LHCN-M2 (cell line): ENCODE measurements around the gene PGAP3. TPM values are rescaled to one million over a fixed set of nuclear protein-coding genes. Genes with fewer than 3 reads are reported as not detected.
A peak's percentile ranks its signal among the peaks of the same experiment; 100 is the strongest.
"Not testable (repeated sequence)": the region's sequence is repeated elsewhere in the genome, so short reads cannot be mapped to it uniquely, and the experiment has no call there.

Experiments used
- DNase-seq: peaks from one replicate; pipeline ENCODE4 v3.0.0-alpha.2; 2012; ENCODE audit warnings: low read depth
- polyA plus RNA-seq: library from polyadenylated mRNA; unstranded; fragments of >200 nt; gene quantifications from one replicate; pipeline ENCODE4 v1.2.1, GENCODE V29; 2012; ENCODE audit warnings: missing spikeins
- total RNA-seq: library from RNA; depleted of rRNA; stranded (reverse); fragments of >200 nt; gene quantifications from 2 replicates; pipeline ENCODE4 v1.2.3, GENCODE V29; 2014; rRNA removed

The PGAP3 gene, protein sequence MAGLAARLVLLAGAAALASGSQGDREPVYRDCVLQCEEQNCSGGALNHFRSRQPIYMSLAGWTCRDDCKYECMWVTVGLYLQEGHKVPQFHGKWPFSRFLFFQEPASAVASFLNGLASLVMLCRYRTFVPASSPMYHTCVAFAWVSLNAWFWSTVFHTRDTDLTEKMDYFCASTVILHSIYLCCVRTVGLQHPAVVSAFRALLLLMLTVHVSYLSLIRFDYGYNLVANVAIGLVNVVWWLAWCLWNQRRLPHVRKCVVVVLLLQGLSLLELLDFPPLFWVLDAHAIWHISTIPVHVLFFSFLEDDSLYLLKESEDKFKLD
- 14.0 and 16.1 TPM in 2 replicates for total RNA-seq
- polyA plus RNA-seq: 8.6 TPM

DNA sequence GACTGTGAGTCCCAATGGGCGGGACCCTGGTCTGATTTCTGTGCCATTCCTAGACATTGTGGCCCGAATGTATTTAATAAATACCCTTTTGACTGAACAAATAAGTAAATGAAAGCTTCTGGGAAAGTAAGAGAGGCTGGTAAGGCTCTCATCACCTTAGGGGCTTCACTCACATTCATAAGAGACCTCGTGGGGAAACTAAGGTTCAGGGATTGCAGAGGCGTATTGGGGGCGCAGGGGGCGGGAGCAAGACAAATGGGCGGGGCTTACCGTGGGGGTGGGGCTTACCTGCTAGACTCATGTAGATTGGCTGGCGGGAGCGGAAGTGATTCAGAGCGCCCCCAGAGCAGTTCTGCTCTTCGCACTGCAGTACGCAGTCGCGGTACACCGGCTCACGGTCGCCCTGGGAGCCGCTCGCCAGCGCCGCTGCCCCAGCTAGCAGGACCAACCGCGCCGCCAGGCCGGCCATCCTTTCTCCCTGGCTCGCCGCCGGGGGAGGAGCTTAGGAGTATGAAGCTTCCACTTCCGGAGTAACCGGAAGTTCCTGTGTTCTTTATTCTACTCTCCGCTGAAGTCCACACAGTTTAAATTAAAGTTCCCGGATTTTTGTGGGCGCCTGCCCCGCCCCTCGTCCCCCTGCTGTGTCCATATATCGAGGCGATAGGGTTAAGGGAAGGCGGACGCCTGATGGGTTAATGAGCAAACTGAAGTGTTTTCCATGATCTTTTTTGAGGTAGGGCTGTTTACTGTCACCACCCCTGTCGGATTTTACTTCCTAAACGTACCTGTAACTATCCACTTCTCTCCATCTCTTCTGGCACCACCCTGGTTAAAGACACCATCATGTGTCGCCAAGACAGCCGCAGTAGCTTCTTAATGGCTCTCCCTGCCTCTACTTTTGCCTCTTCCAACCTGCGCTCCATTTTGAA lies at the start of gene PGAP3:
TSS of gene PGAP3 (minus strand) at position 512 of the 929 bp plus-strand sequence. CDS start at position 469, 43 bp downstream.
- peak; percentile 92 for DNase-seq

DNA sequence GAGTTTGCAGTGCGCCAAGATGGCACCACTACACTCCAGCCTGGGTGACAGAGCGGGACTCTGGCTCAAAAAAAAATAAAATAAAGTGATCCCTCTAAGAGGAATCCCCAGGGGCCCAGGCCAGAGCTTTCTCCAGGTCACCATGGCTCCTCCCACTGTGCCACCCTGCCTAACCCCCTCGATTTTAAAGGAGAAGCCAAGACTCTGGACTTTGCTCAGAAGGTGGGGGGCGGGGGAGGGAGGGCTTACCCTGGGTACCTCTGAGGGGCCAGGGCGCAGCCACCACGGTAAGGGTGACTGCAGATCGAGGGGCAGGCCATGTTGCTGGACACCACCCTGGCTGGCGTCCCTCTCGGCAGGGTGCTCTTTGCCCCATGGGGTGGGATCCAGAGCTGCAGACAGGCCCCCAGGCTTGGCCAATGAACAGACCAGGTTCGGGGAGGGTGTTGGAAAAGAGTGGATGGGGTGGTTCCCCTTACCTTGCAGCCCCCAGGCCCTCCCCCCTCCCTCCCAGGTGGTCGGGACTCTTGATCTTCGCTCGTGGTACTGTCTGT lies 49.4 kb upstream of the PGAP3 start:
- no peak for DNase-seq

DNA sequence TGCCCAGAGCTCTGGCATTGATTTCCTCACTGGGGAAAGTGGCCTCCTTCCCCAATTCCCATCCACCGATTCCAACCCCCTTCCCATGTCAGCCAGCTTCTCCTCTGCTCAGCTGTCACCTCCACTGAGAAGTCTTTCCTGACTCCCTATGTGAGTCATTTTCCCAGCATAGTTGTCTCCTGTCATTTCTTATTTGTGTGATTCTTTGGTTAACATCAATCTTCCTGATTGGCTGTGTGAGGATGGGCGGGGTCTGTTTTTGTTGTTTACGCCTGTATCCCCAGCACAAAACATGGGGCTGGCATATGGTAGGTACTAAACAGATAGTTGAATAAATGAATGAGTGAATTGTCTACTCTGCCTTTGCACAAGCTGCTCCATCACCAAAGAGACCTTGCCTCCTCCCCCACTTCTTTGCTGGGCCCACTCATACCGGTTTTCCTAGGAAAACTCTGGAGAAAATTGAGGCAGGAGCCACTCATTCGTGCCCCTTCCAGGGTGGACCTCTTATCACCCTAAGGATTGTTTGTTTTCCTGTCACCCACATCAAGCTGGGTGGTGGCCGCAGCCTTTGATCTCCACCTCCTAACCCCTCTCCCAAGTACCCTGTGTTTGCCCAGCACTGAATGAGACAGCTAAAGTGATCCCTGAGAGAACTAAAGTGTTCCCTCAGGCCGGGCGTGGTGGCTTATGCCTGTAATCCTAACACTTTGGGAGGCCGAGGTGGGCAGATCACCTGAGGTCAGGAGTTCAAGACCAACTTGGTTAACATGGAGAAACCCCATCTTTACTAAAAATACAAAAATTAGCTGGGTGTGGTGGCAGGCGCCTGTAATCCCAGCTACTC lies 48.7 kb upstream of the PGAP3 start:
- peak; percentile 58 for DNase-seq

DNA sequence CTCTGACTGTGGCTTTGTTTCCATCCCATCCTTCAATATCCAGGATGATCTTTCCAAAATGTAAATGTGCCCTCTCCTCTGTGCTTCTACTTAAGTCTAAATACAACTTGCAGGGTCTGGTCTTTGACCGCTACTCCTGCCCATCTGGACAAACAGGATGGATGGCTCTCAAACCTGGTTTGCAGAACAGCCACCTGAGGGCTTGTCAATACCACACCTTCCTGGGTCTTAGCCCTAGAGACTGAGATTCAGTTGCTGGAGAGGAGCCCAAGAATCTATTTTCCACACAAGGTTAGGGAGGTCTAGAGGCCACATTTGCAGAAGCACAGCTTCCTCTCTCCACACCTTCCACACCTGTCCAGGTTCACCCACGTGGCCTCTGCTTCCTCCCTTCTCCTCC lies 48.0 kb upstream of the PGAP3 start:
- no peak for DNase-seq

DNA sequence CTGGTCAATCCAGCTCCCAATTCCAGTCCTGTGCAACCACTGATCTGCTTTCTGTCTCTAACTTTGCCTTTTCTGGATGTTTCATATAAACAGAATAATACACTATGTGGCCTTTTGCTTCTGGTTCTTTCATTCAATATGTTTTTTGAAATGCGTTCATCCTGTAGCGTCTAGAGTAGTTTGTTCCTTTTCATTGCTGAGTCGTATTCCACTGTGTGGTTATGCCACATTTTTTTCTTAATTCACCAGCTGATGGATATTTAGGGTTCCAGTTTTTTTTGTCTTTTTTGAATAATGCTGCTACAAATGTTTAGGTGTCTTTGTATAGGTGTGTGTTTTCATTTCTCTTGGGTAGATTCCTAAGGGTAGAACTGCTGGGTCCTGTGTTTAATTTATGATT lies 44.7 kb upstream of the PGAP3 start:
- DNase-seq: no peak

DNA sequence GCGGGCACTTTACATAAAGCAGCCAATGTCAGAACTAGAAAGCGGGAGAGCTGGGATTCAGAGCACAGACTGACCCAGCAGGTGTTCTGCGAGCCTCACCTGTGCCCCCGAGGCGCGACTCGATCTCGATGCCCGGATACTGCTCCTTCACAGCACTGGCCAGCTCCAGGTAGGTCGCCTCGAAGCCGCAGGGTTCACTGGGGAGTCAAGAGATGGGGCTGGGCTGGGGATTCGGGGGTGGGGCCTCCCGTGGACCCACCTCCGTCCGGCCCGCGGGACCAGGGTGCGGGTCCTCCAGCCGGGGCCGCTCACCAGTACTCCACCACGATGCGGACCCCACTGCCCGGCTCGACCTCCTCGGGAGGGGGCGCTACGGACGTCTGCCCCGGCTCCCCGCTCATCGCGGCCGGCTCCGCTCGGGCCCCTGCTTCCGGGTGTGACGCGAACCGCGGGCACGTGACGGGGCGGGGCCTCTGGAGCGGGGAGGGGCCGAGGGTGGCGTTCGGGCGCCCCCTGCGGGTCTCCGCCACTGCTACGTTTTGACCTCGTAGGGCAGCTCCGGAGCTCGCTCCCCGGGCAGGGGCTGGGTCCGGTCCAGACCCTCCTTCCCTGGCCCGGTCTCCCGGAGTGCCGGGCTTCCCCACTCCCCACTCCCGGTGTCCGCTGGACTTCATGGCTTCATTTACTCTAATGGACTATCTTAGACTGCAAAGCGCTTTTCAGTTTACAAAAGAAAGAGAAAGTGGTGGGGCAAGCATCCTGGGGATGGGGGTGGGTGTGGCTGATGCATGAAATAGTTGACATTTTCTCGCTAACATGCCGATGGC lies 42.5 kb upstream of the PGAP3 start, which contains the start of gene MIEN1:
TSS of gene MIEN1 (minus strand) at position 438 of the 827 bp plus-strand sequence. CDS start at position 401, 37 bp downstream.
- DNase-seq: peak; percentile 74

DNA sequence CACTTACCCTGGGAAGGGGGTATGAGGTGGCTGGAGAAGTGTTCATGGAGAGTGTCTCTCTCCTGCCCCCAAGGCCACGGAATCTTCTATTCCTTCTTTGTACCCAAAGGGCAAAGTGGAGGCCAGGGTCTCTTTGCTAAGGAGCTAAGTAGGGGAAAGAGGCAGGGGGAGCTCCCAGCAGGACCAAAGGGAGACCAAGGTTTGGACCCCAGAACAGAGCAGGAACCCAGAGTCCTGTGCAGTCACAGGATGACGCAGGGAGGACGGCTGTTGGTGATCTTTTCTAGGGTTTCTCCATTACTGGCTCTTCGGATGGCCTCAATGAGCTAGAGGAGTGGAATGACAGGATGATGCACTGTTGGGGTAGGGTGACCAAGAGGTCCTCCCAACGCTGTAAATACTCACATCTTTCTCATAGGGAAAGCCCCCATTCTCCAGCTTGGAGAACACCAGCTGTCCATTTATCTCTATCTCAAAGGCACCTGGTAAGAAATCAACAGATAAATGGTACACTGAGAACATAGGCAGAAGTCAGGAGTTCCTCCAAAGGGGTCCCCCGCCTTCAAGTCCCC lies 41.5 kb upstream of the PGAP3 start:
- no peak for DNase-seq

DNA sequence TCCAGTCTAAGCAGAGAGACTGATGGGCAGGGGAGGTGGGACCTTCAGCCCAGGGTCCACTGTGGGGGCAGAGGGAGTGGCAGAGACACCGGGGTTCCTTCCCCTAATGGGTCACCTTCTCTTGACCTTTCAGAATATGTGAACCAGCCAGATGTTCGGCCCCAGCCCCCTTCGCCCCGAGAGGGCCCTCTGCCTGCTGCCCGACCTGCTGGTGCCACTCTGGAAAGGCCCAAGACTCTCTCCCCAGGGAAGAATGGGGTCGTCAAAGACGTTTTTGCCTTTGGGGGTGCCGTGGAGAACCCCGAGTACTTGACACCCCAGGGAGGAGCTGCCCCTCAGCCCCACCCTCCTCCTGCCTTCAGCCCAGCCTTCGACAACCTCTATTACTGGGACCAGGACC lies 39.7 kb upstream of the PGAP3 start:
- DNase-seq: no peak

DNA sequence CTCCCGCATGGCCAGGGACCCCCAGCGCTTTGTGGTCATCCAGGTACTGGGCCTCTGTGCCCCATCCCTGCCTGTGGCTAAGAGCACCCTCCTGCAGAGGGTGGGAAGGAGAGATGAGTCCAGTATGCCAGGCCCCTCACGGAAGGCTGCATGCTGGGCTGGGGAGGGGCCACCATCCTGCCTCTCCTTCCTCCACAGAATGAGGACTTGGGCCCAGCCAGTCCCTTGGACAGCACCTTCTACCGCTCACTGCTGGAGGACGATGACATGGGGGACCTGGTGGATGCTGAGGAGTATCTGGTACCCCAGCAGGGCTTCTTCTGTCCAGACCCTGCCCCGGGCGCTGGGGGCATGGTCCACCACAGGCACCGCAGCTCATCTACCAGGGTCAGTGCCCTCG lies 38.8 kb upstream of the PGAP3 start:
- DNase-seq: no peak

DNA sequence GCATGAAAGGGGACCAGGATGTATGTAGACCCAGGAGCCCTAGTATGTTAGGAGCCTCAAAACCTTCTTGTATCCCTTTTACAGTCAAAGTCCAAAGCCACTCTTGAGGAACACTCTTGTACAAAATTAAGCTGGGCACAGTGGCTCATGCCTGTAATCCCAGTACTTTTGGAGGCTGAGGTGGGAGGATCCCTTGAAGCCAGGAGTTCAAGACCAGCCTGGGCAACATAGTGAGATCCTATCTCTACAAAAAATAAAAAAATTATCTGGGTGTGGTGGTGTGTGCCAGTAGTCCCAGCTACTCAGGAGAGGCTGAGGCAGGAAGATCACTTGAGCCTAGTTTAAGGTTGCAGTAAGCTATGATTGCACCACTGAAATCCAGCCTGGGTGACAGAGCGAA lies 38.1 kb upstream of the PGAP3 start:
- not testable (repeated sequence) for DNase-seq

DNA sequence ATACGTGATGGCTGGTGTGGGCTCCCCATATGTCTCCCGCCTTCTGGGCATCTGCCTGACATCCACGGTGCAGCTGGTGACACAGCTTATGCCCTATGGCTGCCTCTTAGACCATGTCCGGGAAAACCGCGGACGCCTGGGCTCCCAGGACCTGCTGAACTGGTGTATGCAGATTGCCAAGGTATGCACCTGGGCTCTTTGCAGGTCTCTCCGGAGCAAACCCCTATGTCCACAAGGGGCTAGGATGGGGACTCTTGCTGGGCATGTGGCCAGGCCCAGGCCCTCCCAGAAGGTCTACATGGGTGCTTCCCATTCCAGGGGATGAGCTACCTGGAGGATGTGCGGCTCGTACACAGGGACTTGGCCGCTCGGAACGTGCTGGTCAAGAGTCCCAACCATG lies 36.9 kb upstream of the PGAP3 start:
- no peak for DNase-seq

DNA sequence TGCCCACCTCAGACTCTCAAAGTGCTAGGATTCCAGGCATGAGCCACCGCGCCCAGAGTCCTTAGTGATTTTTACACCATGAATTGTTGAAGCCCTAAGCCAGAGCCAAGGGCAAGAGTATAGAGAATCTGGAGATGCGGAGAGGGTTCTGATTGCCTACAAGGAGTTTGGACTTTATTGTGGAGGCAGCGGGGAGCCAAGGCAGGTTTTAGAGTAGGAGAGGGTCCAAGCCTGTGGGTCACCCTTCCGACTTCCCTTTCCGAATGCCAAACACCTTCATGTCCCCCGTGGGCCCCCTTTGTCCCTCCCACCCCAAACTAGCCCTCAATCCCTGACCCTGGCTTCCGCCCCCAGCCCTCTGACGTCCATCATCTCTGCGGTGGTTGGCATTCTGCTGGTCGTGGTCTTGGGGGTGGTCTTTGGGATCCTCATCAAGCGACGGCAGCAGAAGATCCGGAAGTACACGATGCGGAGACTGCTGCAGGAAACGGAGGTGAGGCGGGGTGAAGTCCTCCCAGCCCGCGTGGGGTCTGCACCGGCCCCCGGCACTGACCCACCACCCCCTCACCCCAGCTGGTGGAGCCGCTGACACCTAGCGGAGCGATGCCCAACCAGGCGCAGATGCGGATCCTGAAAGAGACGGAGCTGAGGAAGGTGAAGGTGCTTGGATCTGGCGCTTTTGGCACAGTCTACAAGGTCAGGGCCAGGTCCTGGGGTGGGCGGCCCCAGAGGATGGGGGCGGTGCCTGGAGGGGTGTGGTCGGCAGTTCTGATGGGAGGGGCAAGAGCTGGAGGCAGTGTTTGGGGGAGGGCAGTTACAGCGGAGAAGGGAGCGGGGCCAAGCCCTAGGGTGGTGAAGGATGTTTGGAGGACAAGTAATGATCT lies 35.4 kb upstream of the PGAP3 start:
- no peak for DNase-seq

DNA sequence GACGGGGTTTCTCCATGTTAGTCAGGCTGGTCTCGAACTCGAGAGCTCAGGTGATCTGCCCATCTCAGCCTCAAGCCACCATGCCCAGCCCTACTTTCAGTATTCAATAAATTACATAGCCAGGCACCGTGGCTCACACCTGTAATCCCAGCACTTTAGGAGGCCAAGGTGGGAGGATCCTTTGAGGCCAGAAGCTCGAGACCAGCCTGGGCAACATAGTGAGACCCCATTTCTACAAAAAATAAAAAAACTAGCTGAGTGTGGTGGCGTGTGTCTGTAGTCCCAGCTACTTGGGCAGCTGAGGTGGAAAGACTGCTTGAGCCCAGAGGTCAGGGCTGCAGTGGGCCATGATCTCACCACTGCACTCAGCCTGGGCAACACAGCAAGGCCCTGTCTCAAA lies 34.2 kb upstream of the PGAP3 start:
- DNase-seq: no peak

DNA sequence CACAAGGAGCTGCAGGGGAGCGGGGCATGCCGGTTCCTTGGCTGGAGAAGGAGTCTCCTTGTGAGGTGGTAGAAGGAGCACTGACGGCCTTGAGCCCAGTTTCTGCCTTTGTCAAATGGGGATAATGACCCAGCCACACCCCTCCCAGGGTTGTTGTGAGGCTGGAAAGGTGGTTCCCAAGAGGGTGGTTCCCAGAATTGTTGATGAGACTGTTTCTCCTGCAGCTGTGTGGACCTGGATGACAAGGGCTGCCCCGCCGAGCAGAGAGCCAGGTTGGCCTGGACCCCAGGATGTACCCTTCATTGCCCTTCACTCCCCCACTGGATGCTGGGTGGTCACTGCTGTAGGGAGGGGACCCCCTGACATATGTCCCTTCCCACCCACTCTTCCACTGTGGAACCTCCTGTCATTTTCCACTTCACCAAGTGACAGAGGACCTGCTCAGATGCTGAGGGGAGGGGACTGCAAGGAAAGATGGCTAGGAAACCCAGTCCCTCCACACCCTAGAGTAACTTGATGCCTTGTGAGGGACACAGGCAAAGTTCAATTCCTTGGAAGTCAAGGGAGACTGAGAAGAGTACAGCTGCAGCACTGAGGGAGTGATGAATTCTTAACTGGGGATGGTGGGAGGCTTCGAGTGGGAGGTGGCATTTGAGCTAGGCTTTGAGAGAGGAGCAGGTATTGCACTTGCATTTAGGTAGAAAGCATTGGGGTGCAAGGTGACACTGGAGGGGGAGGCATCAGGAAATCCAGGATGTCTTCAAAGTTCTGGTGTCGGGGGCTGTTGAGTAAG lies 31.9 kb upstream of the PGAP3 start:
- DNase-seq: no peak

DNA sequence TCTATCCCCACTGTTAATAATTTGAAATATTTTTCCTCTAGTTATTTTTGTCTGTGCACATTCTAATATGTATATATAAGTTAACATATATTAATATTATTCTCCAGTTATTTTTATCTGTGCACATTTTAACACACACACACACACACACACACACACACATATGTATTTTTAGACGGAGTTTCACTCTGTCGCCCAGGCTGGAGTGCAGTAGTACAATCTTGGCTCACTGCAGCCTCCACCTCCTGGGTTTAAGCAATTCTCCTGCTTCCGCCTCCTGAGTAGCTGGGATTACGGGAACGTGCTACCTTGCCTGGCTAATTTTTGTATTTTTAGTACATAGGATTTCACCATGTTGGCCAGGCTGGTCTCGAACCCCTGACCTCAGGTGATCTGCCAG lies 29.8 kb upstream of the PGAP3 start:
- no peak for DNase-seq

DNA sequence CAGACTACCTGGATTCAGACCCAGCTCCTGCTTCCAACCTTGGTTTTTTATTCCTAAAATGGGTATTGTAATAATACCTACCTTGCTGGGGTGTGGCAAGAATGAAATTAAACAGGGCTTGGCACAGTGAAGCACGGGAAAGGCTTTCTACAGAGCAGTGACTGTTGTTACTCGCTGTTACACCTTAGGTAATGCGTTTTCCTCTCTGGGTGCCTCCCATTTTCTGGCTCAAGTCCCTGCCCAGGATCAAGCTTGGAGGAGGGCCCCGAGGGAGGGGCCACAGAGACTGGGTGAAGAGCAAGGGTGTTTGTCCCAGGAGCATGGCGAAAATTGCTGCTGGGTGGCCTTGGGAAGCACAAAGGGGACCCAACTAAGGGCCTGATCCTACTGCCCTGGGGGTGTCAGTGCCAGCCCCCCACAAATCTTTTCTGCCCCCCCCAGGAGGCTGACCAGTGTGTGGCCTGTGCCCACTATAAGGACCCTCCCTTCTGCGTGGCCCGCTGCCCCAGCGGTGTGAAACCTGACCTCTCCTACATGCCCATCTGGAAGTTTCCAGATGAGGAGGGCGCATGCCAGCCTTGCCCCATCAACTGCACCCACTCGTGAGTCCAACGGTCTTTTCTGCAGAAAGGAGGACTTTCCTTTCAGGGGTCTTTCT lies 29.2 kb upstream of the PGAP3 start:
- DNase-seq: no peak

DNA sequence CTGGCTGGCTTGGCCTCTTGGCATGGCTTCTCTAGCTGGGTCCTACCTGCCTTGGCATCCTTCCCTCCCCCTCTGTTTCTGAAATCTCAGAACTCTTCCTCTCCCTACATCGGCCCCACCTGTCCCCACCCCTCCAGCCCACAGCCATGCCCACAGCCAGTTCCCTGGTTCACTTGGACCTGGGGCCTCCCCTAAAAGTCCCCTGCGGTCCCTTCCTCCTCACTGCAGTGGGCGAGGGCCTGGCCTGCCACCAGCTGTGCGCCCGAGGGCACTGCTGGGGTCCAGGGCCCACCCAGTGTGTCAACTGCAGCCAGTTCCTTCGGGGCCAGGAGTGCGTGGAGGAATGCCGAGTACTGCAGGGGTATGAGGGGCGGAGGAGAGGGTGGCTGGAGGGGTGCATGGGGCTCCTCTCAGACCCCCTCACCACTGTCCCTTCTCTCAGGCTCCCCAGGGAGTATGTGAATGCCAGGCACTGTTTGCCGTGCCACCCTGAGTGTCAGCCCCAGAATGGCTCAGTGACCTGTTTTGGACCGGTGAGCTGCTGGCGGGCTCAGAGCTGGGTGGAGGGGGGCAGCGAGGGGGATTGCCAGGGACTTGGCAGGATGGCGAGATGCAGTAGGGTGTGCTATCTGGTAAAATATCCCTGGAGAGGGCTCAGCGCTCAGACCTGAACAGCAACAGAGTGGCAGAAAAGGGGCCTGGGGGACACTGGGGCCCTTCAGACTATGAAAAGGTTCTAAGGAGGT lies 28.4 kb upstream of the PGAP3 start:
- DNase-seq: no peak
